ENCODE data around the gene PCGF3.

The PCGF3 gene

GRCh38 chr4:819401-820229 lies 114.0 kb downstream of the PCGF3 start:
- TF ChIP-seq ZFX (IDR thresholded peaks at IDR 0.05) (no peak), CTCF (conservative IDR thresholded peaks at IDR 0.05) (no peak)
- no peak overlapping the region for H3K27ac ChIP-seq
